GM18520 (cell line): ENCODE data around the gene THOP1.

Experiments used
- ATAC-seq: cut with Tn5 transposase; IDR thresholded peaks from one replicate; pipeline ENCODE4 v1.9.1; 2021; ENCODE audit not compliant: unreplicated experiment

THOP1 gene

GRCh38 chr19:2850256-2850925 lies 65.1 kb downstream of the THOP1 start:
- ATAC-seq, result no peak

- no peak for ATAC-seq
These were observed 67.3 kb downstream of the THOP1 start for GRCh38 chr19:2852598-2852997.

- no peak for ATAC-seq
These were observed 67.8 kb downstream of the THOP1 start for GRCh38 chr19:2853015-2853606.

- no peak for ATAC-seq
These were observed 69.5 kb downstream of the THOP1 start for GRCh38 chr19:2854849-2855248.

- no peak for ATAC-seq
These were observed 71.3 kb downstream of the THOP1 start for GRCh38 chr19:2856457-2857050.

GRCh38 chr19:2858864-2859263 lies 73.6 kb downstream of the THOP1 start:
- ATAC-seq, result no peak

- ATAC-seq, result no peak
These were observed 78.5 kb downstream of the THOP1 start for GRCh38 chr19:2863816-2864215.
